Measurements from ENCODE around the gene NUP58.
"Not testable (repeated sequence)": the region's sequence is repeated elsewhere in the genome, so short reads cannot be mapped to it uniquely, and the experiment has no call there.

Gene NUP58

GRCh38 chr13:25306671-25307464, 5.4 kb downstream of the NUP58 start:
- DNase-seq (ENCODE audit: low read depth) = no peak

GRCh38 chr13:25310891-25311290, 9.5 kb downstream of the NUP58 start:
- no peak for DNase-seq (ENCODE audit: low read depth)

- not testable (repeated sequence) for DNase-seq (ENCODE audit: low read depth)
Observed at GRCh38 chr13:25318946-25319345, 17.5 kb downstream of the NUP58 start.

- DNase-seq (ENCODE audit: low read depth) = no peak
Observed at GRCh38 chr13:25319771-25320170, 18.3 kb downstream of the NUP58 start.

- no peak for DNase-seq (ENCODE audit: low read depth)
Observed at GRCh38 chr13:25324100-25324499, 22.7 kb downstream of the NUP58 start.

GRCh38 chr13:25329706-25330105, 28.3 kb downstream of the NUP58 start:
- DNase-seq (ENCODE audit: low read depth) = no peak

- no peak for DNase-seq (ENCODE audit: low read depth)
Observed at GRCh38 chr13:25330541-25330940, 29.1 kb downstream of the NUP58 start.

GRCh38 chr13:25335856-25336255, 34.4 kb downstream of the NUP58 start:
- no peak for DNase-seq (ENCODE audit: low read depth)

GRCh38 chr13:25345576-25345975, 44.2 kb downstream of the NUP58 start:
- no peak for DNase-seq (ENCODE audit: low read depth)

GRCh38 chr13:25347151-25347550, 45.7 kb downstream of the NUP58 start:
- no peak for DNase-seq (ENCODE audit: low read depth)

GRCh38 chr13:25351404-25351803, 50.0 kb downstream of the NUP58 start:
- DNase-seq (ENCODE audit: low read depth) = no peak

- DNase-seq (ENCODE audit: low read depth) = no peak
Observed at GRCh38 chr13:25352230-25352629, 50.8 kb downstream of the NUP58 start.

GRCh38 chr13:25352806-25353205, 51.4 kb downstream of the NUP58 start:
- no peak for DNase-seq (ENCODE audit: low read depth)

GRCh38 chr13:25353344-25353743, 51.9 kb downstream of the NUP58 start:
- DNase-seq (ENCODE audit: low read depth) = no peak

GRCh38 chr13:25354377-25354776, 53.0 kb downstream of the NUP58 start:
- DNase-seq (ENCODE audit: low read depth) = no peak

GRCh38 chr13:25360443-25360842, 59.0 kb downstream of the NUP58 start:
- not testable (repeated sequence) for DNase-seq (ENCODE audit: low read depth)

- DNase-seq (ENCODE audit: low read depth) = no peak
Observed at GRCh38 chr13:25365720-25366235, 64.4 kb downstream of the NUP58 start.

- DNase-seq (ENCODE audit: low read depth) = no peak
Observed at GRCh38 chr13:25371158-25371874, 69.9 kb downstream of the NUP58 start.

- no peak for DNase-seq (ENCODE audit: low read depth)
Observed at GRCh38 chr13:25371875-25372283, 70.5 kb downstream of the NUP58 start, which contains the start of gene ATP8A2. TSS of gene ATP8A2 (plus strand) at chr13:25371974. CDS start at chr13:25372213, 239 bp downstream.

GRCh38 chr13:25372284-25373081, 71.1 kb downstream of the NUP58 start:
- no peak for DNase-seq (ENCODE audit: low read depth)

- peak; percentile 9 for DNase-seq (ENCODE audit: low read depth)
Observed at GRCh38 chr13:25375727-25376358, 74.4 kb downstream of the NUP58 start.

All from activated T-cell treated with anti-CD3 and anti-CD28 coated beads for 24 hours (primary cell).